ENCODE measurements around the gene SRGAP2C. TPM values are rescaled to one million over a fixed set of nuclear protein-coding genes. Genes with fewer than 3 reads are reported as not detected.
"Not testable (repeated sequence)": the region's sequence is repeated elsewhere in the genome, so short reads cannot be mapped to it uniquely, and the experiment has no call there.

Gene SRGAP2C
- total and polyA plus RNA-seq, 9 donors: 12.4 to 32.4 (median 21.3) TPM

DNA sequence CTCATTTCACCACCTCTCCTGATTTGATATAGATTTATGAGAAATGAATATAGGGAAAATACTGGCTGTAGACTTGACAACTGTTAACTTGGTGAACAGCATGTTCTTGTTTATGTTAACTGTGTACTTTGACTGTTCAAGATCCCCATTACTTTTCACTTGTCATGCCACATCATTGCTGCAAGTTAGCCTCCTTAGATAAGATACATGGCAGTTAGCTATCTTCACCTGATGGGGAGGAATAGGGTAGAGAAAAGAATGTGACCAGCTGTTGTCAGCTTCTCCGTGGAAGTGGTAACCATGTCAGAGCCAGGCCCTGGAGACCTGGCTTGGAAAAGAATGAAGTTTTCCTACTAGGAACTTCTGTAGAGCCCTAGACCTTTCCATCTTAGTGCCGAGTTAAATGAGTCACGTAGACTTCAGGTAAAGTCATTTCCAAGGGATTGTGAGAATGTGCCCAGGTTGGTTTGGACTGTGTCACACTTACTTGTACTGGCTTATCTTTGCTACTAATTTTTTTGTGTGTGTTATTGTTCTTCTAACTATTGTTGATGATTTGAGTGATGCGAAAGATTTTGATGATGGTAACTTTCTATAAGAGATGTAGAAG lies 41.6 kb downstream of the SRGAP2C start:
- no CpG with 5 or more reads among the region's 4 CpGs for WGBS (ENCODE audit: insufficient coverage)
- not testable (repeated sequence) for H3K9me3 ChIP-seq (replicated peaks; ENCODE audit: control insufficient read depth, low read depth, low read length); H3K27me3 ChIP-seq (ENCODE audit: control insufficient read depth, insufficient read depth, low read length); DNase-seq; H3K4me1 ChIP-seq (ENCODE audit: control insufficient read depth, insufficient read depth, low read length); H3K27ac ChIP-seq (ENCODE audit: low read length); H3K36me3 ChIP-seq (ENCODE audit: control insufficient read depth, insufficient read depth, low read length); H3K4me3 ChIP-seq (ENCODE audit: low read length)

DNA sequence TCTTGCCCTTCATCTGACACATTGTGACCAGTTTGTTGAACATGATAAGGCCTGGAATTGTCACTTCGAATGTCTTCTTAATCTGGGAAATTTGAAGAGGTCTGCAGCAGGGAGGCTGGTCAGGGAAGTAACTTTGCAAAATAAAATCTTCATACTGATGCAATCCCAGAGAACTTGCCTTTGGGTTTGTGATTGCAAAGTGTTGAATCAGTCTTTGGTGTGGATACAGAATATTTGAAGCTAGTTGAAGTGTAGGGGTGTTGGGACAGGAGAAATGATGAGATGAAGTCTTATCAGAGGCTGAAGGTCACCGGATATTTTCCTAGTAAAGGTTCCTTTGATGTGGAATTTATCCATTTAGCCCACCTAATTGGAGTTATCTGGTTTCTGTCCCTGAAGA lies 42.1 kb downstream of the SRGAP2C start:
- WGBS (ENCODE audit: insufficient coverage): no CpG with 5 or more reads among the region's 2 CpGs
- H3K4me1 ChIP-seq (ENCODE audit: control insufficient read depth, insufficient read depth, low read length); H3K9me3 ChIP-seq (replicated peaks; ENCODE audit: control insufficient read depth, low read depth, low read length); H3K27me3 ChIP-seq (ENCODE audit: control insufficient read depth, insufficient read depth, low read length); H3K36me3 ChIP-seq (ENCODE audit: control insufficient read depth, insufficient read depth, low read length); DNase-seq; H3K4me3 ChIP-seq (ENCODE audit: low read length); H3K27ac ChIP-seq (ENCODE audit: low read length): not testable (repeated sequence)

DNA sequence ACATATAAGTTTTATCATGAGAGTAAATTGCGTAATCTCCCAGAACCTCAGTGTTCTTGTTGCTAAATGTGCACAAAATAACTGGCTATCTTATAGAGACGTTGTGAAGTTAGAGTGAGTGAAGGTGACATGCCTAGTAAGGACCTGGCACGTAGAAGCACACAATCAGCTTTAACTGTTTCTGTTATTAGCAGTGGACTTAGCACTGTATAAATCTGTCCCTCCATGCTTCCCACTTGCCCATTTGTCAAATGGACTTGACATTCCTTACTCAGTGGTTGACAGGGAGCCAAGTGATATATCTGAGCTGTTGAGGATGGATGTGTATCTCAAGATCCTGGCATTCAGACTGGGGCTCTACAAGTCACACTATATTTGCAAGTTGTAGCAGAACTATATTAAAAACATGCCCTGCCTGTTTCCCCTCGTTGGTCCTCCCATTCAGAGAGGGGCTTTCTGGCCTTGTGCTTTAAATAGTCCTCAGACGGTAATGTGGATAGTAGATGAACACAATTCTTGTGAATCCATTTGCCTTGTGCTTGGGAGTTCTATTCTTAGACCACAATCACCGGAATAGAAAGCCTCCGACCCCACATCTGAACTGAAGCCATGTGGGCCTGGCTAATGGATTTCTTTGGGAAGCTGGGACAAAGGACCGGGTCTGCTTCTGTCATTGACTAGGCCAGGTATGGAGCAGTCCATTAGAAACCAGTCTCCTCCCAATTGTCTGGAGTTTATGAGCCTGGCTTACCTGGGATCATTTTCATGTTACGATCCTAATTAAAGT lies 43.0 kb downstream of the SRGAP2C start:
- H3K4me1 ChIP-seq (ENCODE audit: control insufficient read depth, insufficient read depth, low read length); H3K9me3 ChIP-seq (replicated peaks; ENCODE audit: control insufficient read depth, low read depth, low read length); H3K4me3 ChIP-seq (ENCODE audit: low read length); H3K27me3 ChIP-seq (ENCODE audit: control insufficient read depth, insufficient read depth, low read length); DNase-seq; H3K27ac ChIP-seq (ENCODE audit: low read length); H3K36me3 ChIP-seq (ENCODE audit: control insufficient read depth, insufficient read depth, low read length): not testable (repeated sequence)
- no CpG with 5 or more reads among the region's 9 CpGs for WGBS (ENCODE audit: insufficient coverage)

DNA sequence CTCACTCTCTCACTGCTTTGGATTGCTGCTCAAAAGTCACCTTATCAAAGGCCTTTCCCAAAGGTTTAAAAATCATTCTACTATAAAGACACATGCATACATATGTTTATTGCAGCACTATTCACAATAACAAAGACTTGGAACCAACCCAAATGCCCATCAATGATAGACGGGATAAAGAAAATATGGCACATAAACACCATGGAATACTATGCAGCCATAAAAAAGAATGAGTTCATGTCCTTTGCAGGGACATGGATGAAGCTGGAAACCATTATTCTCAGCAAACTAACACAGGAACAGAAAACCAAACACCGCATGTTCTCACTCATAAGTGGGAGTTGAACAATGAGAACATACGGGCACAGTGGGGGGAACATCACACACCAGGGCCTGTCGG lies 45.9 kb downstream of the SRGAP2C start:
- WGBS (ENCODE audit: insufficient coverage): no CpG with 5 or more reads among the region's 4 CpGs
- not testable (repeated sequence) for H3K9me3 ChIP-seq (replicated peaks; ENCODE audit: control insufficient read depth, low read depth, low read length)

DNA sequence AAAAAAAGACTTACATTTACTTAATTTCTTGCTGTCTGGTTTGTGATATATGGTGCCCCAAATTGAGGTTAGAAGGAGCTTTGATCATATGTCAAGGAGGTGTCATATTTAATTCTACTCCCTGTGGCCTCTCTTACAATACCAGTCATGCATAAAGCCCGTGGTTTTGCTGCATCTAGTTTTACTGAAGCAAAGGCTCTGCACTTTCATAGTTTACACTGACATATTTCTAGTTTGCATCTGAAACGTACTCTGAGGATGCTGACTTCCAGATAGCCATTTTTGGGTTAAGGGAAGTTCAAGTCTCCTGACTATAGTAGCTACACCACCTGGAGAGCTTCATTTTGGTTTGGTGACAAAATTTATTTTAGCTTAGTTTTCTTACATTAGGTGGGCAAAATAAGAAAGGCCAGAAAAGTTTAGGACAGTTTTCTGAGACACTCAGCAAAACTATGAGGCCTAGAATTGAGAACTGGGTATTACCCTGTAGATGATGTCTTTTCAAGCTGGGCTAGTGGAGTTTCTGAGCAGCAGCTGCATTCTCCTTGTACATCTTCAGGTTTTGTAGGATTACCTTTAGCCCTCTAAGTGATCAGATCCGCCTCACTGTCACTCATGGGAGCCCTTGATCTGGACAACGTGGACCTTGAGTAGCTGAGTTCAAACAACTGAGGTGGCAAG lies 47.8 kb downstream of the SRGAP2C start:
- DNase-seq; H3K36me3 ChIP-seq (ENCODE audit: control insufficient read depth, insufficient read depth, low read length); H3K9me3 ChIP-seq (replicated peaks; ENCODE audit: control insufficient read depth, low read depth, low read length); H3K27me3 ChIP-seq (ENCODE audit: control insufficient read depth, insufficient read depth, low read length); H3K4me3 ChIP-seq (ENCODE audit: low read length); H3K27ac ChIP-seq (ENCODE audit: low read length); H3K4me1 ChIP-seq (ENCODE audit: control insufficient read depth, insufficient read depth, low read length): not testable (repeated sequence)
- no CpG with 5 or more reads among the region's 4 CpGs for WGBS (ENCODE audit: insufficient coverage)

More for the DNA sequence above, 45.9 kb downstream of the SRGAP2C start:
- H3K27me3 ChIP-seq (ENCODE audit: control insufficient read depth, insufficient read depth, low read length); H3K4me1 ChIP-seq (ENCODE audit: control insufficient read depth, insufficient read depth, low read length); H3K27ac ChIP-seq (ENCODE audit: low read length); H3K36me3 ChIP-seq (ENCODE audit: control insufficient read depth, insufficient read depth, low read length); DNase-seq; H3K4me3 ChIP-seq (ENCODE audit: low read length): not testable (repeated sequence)

DNA sequence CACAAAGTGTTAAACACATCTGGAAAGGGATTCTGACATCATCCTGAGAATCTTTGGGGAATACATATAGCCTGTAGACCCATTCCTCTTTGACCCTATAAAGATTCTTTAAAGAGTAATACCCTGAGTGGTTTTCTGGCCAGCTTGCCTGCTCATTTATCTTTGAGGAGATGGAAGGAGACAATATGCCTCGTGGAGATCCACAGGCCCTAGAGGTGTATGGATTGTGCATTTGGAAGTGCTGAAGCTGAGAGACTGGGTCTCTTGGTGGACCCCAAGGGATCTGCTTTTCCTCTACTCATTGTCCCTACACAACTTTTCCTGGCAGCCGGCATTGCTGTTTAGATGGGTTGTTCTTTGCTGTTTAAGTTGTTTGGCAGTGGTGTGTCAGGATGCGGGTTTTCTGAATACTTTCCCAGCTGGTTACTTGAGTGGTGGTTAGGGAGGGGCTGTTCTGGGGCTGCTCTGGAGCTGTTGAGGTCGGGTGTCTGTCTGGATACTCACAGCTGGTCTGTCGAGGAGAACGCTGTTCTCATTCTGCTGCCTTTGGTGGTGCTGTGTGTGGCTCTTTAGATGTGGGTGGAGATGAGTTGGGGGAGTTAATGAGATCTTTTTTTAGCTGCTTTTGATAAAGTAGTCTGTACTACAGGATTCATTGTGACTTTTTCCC lies 49.5 kb downstream of the SRGAP2C start:
- H3K27ac ChIP-seq (ENCODE audit: low read length); H3K4me3 ChIP-seq (ENCODE audit: low read length); H3K36me3 ChIP-seq (ENCODE audit: control insufficient read depth, insufficient read depth, low read length); H3K4me1 ChIP-seq (ENCODE audit: control insufficient read depth, insufficient read depth, low read length); DNase-seq; H3K9me3 ChIP-seq (replicated peaks; ENCODE audit: control insufficient read depth, low read depth, low read length); H3K27me3 ChIP-seq (ENCODE audit: control insufficient read depth, insufficient read depth, low read length): not testable (repeated sequence)
- WGBS (ENCODE audit: insufficient coverage): no CpG with 5 or more reads among the region's 6 CpGs

DNA sequence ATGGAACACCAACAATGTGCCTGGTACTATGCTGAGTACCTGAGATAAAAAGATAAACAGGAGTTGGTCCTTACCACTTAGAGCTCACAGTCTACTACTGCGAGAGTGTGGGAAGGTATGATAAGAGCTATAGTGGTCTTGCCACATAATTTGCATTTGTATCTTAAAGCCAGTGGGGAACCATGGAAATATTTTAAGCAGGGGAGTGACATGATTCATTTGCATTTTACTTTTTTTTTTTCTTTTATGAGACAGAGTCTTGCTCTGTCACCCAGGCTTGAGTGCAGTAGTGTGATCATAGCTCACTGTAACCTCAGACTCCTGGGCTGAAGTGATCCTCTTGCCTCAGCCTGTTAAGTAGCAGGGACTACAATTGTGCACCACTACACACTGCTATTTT lies 53.6 kb downstream of the SRGAP2C start:
- whole genome bisulfite sequencing (ENCODE audit: insufficient coverage): no CpG with 5 or more reads among the region's 1 CpG
- not testable (repeated sequence) for H3K4me3 ChIP-seq (ENCODE audit: low read length); H3K4me1 ChIP-seq (ENCODE audit: control insufficient read depth, insufficient read depth, low read length); DNase-seq; H3K36me3 ChIP-seq (ENCODE audit: control insufficient read depth, insufficient read depth, low read length); H3K27me3 ChIP-seq (ENCODE audit: control insufficient read depth, insufficient read depth, low read length); H3K9me3 ChIP-seq (replicated peaks; ENCODE audit: control insufficient read depth, low read depth, low read length); H3K27ac ChIP-seq (ENCODE audit: low read length)

DNA sequence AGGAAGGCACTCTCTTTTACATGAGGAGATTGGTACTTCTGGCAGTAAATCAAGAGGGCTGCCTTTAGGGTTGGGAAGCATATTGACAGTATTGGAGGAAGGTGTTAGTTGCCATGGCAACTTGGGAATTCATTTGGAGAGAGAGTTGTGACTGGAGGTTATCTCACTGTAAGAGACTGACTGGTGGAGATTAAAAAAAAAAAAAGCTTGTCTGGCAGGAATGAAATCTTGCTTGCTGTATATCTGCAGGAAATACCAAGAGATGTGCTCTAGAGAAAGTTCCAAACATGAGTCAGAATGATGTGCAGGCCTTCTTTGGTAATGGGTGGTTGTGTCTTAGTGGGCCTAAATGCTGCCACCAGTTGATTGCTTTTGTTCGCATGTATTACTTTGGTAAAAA lies 59.1 kb downstream of the SRGAP2C start:
- not testable (repeated sequence) for H3K4me3 ChIP-seq (ENCODE audit: low read length); DNase-seq; H3K36me3 ChIP-seq (ENCODE audit: control insufficient read depth, insufficient read depth, low read length); H3K27ac ChIP-seq (ENCODE audit: low read length); H3K27me3 ChIP-seq (ENCODE audit: control insufficient read depth, insufficient read depth, low read length); H3K4me1 ChIP-seq (ENCODE audit: control insufficient read depth, insufficient read depth, low read length); H3K9me3 ChIP-seq (replicated peaks; ENCODE audit: control insufficient read depth, low read depth, low read length)
- no CpG with 5 or more reads among the region's 1 CpG for WGBS (ENCODE audit: insufficient coverage)

DNA sequence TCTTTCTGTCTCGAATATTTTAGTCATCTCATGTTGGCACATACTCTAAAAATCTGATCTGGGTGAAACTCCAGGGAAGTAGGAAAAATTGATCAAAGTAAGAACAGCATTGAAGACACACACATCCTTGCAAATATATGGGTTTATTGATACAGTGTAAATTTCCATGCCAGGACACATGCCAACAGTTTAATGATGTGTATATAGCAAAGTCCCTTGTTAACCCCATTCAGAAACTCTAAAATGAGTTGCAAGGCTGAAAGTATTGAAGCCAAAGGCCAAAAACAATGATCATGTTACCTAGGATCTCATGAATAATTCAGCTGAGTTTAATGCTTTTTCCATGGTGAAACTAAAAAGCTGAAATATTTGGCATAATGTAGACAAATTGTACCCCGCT lies 61.6 kb downstream of the SRGAP2C start:
- not testable (repeated sequence) for H3K4me1 ChIP-seq (ENCODE audit: control insufficient read depth, insufficient read depth, low read length); H3K4me3 ChIP-seq (ENCODE audit: low read length); H3K36me3 ChIP-seq (ENCODE audit: control insufficient read depth, insufficient read depth, low read length); H3K27me3 ChIP-seq (ENCODE audit: control insufficient read depth, insufficient read depth, low read length); DNase-seq; H3K9me3 ChIP-seq (replicated peaks; ENCODE audit: control insufficient read depth, low read depth, low read length); H3K27ac ChIP-seq (ENCODE audit: low read length)
- no CpG with 5 or more reads among the region's 2 CpGs for WGBS (ENCODE audit: insufficient coverage)

DNA sequence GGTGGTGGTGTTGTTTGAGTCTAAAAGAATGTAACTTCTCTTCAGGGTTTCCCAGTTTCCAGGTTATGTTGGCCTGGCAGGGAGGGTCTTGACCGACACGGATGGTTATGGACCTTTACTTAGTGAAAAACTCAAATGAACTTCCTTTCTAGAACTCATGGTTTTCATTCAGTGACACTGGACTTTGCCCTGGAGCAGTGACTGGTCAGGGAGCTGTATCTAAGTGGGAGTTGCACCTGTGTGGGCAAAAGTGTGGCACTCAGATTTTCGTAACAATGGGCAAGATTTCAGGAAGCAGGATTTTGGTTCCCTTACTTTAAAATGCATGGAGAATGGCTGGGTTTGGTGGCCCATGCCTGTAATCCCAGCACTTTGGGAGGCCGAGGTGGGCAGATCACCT lies 67.9 kb downstream of the SRGAP2C start:
- not testable (repeated sequence) for H3K4me1 ChIP-seq (ENCODE audit: control insufficient read depth, insufficient read depth, low read length); H3K4me3 ChIP-seq (ENCODE audit: low read length); H3K27me3 ChIP-seq (ENCODE audit: control insufficient read depth, insufficient read depth, low read length); DNase-seq; H3K36me3 ChIP-seq (ENCODE audit: control insufficient read depth, insufficient read depth, low read length); H3K27ac ChIP-seq (ENCODE audit: low read length); H3K9me3 ChIP-seq (replicated peaks; ENCODE audit: control insufficient read depth, low read depth, low read length)
- no CpG with 5 or more reads among the region's 4 CpGs for WGBS (ENCODE audit: insufficient coverage)

Measured in muscle of leg (tissue), 11 donors.